SH-SY5Y (cell line): ENCODE data around the gene LTBP2.

Experiments
- GATA2 ChIP-seq: IDR thresholded peaks from 2 replicates; pipeline ENCODE4 v1.6.1; 2011; ENCODE audit warnings: mild to moderate bottlenecking, low read depth, low read length
- GATA3 ChIP-seq: IDR thresholded peaks from 2 replicates; pipeline ENCODE4 v1.6.1; 2011; ENCODE audit warnings: low read depth, mild to moderate bottlenecking, low read length, moderate library complexity

DNA sequence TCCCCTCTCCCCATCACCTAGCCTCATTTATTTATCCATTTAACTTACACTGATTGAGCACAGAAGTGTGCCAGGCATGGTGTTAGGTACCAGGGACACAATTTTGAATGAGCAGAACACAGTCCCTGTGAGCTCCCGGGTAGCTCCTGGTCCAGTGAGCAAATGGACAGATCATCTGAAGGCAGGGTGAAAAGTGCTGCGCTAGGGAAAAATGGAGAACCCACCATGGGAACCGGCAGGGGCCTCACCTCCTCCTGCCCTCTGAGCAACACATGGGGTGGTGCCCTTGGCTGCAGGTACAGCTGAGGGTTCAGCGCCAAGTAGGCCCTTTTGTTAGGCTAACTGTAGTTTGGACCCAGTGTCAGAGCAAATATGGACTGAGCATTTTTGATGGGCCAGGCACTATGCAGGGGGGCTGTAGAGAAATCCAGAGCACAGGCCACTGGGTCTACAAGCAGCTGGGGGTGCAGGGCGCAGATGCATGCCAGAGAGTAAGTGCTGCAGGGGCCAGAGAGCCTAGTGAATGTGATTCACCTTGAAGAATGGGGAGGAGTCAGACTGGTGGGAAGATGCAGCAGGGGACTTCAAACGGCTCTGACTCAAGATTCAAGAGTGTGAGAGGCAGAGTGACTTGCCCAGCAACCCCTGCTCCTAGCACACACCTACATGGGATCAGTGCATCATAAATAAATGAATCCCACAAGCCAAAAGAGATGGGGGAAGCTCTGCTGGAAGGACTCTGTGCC lies 28.2 kb downstream of the LTBP2 start:
- TF ChIP-seq GATA2 = no peak
- no peak for TF ChIP-seq GATA3
